SU-DHL-6 (cell line): ENCODE results near the gene SLC30A7.

ENCODE experiments used
- EZH2phosphoT487 ChIP-seq: fragments of 200-600 bp; sonication (generic), shearing (Covaris generic); conservative IDR thresholded peaks from 2 replicates; pipeline ENCODE4 v1.6.1; 2018; ENCODE audit warnings: mild to moderate bottlenecking, antibody characterized with exemption, low read length, moderate library complexity, mixed read lengths
- TF ChIP-seq, protein P1 (sequence below): fragments of 200-600 bp; sonication (generic); IDR thresholded peaks from one replicate; pipeline ENCODE4 v1.5.1; 2017; ENCODE audit warnings: antibody characterized with exemption, mild to moderate bottlenecking, low read length, moderate library complexity; ENCODE audit not compliant: insufficient read depth, poor library complexity, severe bottlenecking

DNA sequence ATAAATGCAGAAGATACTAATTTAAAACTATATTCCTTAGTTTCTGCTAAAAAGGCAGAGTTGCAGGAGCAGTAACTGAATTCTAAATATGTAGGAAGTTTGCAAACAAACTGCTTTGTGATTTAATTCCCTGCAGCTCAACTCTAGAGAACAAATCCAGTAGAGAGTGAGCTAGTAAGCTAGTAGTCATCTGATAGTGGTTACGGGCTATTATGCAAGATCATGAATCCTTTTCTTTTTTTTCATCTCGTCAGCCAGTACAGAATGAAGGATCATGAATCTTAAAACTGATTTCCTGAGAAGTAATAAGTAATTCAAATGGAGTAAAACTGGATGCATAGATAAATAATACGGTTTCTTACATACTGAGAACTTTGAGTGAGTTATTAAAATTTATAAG lies 126.4 kb downstream of the SLC30A7 start:
- TF ChIP-seq, protein P1, sequence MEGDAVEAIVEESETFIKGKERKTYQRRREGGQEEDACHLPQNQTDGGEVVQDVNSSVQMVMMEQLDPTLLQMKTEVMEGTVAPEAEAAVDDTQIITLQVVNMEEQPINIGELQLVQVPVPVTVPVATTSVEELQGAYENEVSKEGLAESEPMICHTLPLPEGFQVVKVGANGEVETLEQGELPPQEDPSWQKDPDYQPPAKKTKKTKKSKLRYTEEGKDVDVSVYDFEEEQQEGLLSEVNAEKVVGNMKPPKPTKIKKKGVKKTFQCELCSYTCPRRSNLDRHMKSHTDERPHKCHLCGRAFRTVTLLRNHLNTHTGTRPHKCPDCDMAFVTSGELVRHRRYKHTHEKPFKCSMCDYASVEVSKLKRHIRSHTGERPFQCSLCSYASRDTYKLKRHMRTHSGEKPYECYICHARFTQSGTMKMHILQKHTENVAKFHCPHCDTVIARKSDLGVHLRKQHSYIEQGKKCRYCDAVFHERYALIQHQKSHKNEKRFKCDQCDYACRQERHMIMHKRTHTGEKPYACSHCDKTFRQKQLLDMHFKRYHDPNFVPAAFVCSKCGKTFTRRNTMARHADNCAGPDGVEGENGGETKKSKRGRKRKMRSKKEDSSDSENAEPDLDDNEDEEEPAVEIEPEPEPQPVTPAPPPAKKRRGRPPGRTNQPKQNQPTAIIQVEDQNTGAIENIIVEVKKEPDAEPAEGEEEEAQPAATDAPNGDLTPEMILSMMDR: no peak
- no peak for TF ChIP-seq EZH2phosphoT487
